Right renal cortex interstitium (tissue), 3 donors: ENCODE measurements around the gene SMLR1. TPM values are rescaled to one million over a fixed set of nuclear protein-coding genes. Genes with fewer than 3 reads are reported as not detected.

ENCODE experiments used
- DNase-seq, 3 donors: peaks; one replicate each; pipeline ENCODE4 v3.0.0-alpha.2; 2013; ENCODE audit warnings: low read depth in 3 of 3, low spot score in 2 of 3
- polyA plus RNA-seq, 3 donors: library from polyadenylated mRNA; unstranded; fragments of 120-200 nt; gene quantifications; one replicate each; pipeline ENCODE4 v1.2.1, GENCODE V29; 2013; ENCODE audit not compliant: insufficient read length in 3 of 3

The SMLR1 gene
- polyA plus RNA-seq, 3 donors = 1.1 to 1.9 (median 1.8) TPM

DNA sequence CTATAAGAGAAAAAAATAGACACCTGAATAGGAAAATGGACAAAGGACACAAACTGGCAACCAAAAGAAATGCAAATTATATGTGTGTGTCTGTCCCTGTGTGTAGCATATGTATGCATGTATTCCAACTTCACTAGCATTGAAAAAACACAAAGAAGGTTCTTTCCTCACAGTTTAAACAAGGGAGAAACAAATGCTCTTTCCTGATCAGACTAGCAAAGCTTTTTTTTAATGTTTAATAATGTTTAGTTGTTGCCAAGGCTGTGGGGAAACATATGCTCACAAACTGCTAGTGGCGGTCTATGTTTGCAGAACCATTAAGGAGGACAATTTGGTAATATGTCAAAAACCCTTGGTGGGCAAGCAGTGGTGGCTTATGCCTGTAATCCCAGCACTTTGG is 22.4 kb downstream of the SMLR1 start:
- DNase-seq = no peak

GRCh38 chr6:130851026-130851425 is 23.8 kb downstream of the SMLR1 start:
- no peak for DNase-seq

- no peak for DNase-seq
Observed at GRCh38 chr6:130852844-130853554, 25.8 kb downstream of the SMLR1 start.

DNA sequence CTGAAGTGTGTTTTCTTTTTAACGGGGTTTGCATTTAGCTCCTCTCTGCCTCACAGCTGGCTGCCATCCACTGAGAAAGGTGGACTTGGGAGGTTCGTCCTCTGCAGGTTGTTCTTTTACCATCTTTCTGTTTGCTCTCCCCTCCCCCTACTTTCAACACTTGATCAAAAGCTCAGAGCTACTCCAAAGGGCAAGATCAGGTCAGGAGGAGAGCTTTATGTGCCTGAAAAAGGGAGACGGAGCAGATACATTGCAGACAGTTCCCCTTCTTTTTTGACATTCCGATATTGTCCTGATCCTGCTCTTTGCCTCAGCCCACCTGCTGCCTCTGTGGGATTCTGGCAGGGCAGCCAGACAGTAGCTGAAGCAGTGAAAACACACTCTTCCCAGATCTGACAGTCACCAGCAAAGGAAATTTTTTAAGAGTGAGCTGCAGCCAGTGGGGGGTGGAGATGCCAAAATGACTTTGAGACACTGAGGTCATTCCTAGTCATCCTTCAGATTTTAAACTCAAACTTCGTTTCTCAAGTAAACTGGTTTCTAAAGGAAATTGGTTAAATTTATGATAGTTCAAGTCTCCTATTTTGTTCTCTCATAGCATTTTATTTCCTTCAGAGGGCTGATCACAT is 26.5 kb downstream of the SMLR1 start:
- DNase-seq = no peak

- no peak for DNase-seq
Observed at GRCh38 chr6:130858054-130858453, 30.8 kb downstream of the SMLR1 start.

DNA sequence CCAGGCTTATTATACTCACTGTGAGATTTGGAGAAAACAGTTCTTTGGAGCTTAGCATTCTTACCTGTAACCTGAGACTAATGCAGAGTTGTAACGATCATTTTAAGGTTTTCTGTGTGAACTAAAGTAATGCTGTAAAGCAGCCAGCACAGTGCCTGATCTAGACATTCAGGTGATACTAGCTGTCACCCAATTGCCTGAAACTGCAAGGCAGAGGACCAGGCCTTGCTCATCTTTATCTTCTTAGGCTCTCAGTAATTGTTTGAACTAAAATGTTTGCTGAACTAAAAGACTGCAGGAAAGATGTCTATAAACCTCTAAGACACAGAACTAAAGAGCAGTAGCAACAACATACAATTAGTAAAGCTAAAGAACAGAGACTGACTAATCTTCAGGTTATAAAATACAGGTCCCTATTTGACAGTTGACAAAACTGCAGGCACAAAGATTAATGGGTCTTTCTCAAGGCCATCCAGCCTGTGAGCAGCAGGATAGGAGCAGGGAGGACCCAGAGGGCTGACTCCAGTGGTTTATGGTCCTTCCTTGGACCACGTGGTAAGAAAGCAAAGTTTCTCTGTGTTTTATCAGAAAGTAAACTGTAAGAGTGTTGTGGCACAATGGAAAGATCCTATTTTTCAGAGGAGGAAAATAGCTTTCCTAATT is 31.4 kb downstream of the SMLR1 start:
- DNase-seq = no peak

- no peak for DNase-seq
Observed at GRCh38 chr6:130859161-130859867, 32.1 kb downstream of the SMLR1 start.

DNA sequence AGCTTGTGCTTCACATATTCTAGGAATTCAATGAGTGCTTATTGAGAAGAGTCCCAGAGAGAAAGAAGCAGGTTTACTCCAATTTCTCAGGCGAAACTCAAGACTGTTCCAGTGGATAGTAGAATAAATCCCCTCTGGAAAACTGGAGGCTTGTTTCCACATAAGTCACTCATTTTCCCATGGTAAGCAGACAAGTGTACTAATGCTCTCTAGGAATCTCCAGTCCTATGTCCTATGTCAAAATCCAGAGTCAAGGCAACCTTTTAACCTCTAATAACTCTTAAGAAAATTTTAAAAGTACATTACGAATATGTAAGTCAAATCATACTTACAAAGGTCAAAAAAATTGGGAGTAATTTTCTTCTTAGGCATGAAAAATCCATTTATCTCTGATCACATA is 35.2 kb downstream of the SMLR1 start:
- DNase-seq = no peak

GRCh38 chr6:130863415-130864230 is 36.4 kb downstream of the SMLR1 start:
- DNase-seq = no peak

DNA sequence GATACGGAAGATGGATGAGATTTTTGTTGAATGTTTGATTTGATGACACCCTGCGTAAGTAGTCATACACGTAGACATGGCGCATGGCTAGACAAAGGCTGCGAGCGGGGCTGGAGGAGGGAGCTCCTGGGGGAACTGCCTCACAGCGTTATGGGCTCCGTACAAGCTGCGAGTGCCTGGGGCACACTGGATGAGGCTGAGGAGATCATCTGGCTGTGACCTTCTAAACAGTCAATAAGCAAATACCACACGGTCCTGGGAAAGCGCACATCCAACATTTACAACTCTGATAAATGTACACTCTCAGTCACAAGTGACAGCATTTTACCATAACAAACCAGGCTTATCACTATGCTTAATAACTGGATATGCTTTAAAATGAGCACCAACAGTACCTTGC is 37.1 kb downstream of the SMLR1 start:
- no peak for DNase-seq

DNA sequence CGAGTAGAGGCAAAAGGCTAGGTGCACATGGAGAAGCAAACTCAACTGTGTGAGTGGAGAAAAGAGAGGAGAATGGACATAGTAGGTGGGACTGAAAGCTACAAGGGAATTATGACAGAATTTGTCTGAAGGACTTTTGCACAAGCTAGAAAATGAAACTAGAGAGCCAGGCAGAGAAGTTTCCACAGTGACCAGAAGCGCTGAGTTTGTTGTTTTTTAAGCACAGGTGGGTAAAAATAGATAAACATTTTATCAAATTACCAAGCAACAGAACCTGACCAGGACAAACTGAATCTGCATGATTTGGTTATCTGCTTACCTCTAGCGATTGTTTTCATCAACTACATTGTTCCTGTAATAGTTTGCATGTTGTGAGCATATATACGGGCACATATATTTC is 38.6 kb downstream of the SMLR1 start:
- DNase-seq = no peak

- DNase-seq = no peak
Observed at GRCh38 chr6:130869681-130870080, 42.5 kb downstream of the SMLR1 start.

- DNase-seq = no peak
Observed at GRCh38 chr6:130870179-130870880, 43.1 kb downstream of the SMLR1 start.

GRCh38 chr6:130872250-130873095 is 45.3 kb downstream of the SMLR1 start:
- DNase-seq = peak; percentile 37 to 43 (median 41)

GRCh38 chr6:130873746-130874145 is 46.5 kb downstream of the SMLR1 start:
- DNase-seq = no peak

- no peak for DNase-seq
Observed at GRCh38 chr6:130879826-130880225, 52.6 kb downstream of the SMLR1 start.

DNA sequence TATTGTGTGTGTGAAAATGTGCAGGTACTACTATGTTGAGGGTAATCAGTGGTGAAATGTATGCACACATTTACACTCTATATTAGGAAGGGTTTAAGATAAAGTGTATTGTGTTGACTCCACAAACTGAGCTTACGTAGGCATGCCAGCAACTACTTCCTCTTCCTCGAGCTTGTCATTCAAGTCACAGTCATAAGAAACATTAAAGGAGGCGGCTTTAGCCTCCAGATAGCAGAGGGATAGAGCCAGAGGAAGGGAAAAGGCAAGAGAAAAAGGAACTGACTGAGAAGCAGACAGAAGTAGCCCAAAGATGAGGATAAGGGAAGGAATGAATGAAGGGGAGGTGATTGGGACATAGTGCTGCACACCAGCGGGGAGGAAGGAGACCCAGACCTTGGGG is 55.2 kb downstream of the SMLR1 start:
- no peak for DNase-seq

DNA sequence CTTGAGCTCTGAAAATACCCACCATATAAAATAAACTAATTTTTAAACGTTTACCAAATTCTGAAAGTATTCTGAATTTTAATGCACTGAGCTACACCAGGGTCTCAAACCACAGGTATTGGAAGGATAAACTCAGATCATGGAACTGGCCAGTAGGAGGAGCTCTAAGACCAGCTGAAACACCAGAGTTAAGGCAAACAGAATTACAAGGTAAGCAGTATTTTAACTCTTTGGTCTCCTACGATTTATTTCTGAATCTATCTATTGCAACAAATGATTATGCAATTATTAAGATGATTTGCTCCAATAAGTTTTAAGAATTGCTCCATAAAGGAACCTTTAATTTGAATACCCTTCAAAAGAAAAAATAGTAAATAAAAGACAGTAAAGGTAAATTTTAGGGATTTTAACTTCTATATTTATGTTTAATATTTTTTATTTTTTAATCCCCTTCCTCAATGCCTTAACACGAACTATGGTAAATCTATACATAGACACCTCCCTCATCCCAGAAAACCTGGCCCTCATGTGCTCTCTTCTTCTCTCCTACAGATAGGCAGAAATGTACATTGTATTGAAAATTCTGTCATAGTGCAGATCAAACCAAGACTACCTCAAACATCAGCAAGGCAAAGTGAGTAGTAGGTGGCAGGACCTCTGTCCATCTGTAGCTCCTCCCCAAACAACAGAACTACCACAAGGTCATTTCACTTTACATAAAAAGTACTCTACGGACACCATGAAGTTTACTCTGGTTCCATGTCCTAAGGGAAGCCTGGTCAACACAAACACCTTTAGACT is 58.4 kb downstream of the SMLR1 start:
- DNase-seq = peak; percentile 65 to 74 (median 70)
